Glomerular visceral epithelial cell (primary cell): ENCODE measurements around the gene WDR75.
"Not testable (repeated sequence)": the region's sequence is repeated elsewhere in the genome, so short reads cannot be mapped to it uniquely, and the experiment has no call there.

ENCODE experiments used
- DNase-seq: peaks from one replicate; pipeline ENCODE4 v3.0.0-alpha.2; 2016; ENCODE audit errors: extremely low spot score

Gene WDR75

DNA sequence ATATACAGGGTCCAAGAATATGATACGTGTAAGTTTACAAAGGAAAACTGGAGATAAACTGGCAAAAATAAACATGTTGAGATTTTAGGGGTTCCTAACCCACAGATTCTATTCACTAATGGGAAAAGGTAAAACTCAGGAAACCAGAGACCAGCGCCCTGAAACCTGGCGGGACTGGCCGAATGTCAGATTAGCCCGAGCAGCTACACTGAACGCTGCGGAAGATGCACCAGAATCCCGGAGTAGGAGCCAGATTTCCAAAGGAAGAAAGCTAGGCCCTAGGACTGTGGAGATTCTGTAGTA is 679 bp upstream of the WDR75 start:
- DNase-seq, result no peak

DNA sequence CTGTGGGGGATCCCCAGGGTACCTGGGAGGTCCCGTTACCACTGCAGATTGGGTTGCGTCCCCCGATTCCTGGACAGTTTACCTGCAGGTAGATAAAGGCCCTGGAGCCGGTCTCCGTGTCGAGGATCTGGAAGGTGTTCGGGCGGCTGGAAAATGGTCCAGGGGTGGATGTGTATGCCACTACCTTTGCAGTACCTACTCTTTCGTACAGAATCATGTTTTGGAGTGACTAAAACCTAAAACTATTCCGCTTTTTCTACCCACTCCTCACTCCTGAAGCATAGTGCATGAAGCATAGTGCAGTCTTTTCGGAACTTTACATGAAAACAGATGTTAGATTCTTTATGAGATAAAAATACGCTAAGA is 418 bp downstream of the WDR75 start:
- DNase-seq, result no peak

DNA sequence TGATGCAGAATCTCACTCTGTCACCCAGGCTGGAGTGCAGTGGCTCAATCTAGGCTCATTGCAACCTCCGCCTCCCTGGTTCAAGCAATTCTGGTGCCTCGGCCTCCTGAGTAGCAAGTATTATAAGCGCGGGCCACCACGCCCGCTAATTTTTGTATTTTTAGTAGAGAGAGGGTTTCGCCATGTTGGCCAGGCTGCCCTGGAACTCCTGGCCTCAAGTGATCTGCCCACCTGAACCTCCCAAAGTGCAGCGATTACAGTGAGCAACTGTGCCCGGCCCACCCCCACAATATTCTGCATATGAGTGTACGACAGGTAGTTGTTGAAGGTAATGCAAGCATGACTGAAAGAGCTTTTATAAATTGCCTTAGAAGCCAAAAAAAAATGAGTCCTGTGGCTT is 1.2 kb downstream of the WDR75 start:
- no peak for DNase-seq

DNA sequence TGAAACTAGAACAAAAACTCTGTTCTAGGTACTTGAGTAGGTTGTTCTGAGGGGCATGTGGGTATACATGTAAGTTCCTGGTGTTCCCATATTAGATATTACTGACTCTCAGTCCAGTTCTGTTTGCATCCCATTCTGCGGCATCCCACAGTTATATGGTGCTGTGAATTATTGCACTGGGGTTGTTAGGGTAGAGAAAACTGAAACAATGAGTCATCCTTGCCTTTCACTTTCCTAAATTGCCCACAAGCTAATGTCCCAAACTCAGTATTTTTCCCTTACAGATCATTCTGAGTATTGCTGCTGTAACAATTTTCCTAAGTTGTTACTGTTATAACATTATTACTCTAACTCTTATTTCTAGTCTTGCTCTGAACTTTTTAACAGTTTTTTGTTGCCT is 3.0 kb downstream of the WDR75 start:
- DNase-seq, result no peak

DNA sequence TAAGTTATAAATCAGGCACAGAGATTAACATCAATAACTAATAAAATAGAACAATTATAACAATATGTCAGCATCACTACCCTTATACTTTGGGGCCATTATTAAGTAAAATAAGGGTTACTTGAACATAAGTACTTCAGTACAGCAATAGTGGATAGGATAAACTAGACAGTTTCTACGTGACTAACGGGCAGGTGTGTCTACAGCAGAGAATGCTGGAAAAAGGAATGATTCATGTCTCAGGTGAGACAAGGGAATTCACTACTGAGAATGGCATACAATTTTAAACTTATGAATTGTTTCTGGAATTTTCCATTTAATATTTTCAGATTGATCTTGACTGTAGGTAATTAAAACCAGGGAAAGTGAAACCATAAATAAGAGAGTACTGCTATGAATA is 5.5 kb downstream of the WDR75 start:
- DNase-seq, result no peak

DNA sequence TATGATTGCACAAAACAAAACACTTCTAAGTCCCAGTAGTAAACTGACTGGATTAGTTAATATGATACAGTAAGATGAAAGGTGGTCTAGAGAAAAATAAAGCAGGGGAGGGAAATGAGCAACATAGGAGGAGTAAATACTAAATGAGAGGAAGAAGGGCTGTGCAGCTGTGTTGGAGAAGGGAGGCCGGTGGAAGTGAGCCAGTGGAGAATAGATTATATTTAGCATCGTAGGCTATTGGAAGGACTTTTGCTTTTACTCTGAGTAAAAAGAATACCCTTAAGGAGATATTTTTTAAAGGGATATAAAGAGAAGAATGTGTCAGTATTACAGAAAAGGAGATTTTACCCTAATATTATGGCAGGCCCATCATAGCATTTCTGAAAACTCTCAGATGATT is 12.7 kb downstream of the WDR75 start:
- no peak for DNase-seq

DNA sequence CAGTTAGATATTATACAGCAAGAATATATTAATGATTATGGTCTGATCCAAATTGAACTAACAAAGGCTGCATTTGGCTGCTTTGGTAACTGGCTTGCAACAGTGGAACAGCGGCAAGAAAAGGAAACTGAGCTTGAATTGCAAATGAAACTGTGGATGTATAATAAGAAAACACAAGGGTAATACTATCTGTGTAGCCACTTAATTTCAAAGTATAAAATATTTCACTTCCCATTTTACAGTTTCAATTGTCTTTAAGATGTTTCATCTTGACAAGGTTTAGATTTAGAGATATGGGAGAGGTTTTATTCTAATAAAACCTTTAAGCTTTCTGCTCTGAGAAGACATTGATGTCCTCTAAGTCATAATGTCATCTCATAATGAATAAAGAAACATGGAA is 23.8 kb downstream of the WDR75 start:
- DNase-seq, result no peak

DNA sequence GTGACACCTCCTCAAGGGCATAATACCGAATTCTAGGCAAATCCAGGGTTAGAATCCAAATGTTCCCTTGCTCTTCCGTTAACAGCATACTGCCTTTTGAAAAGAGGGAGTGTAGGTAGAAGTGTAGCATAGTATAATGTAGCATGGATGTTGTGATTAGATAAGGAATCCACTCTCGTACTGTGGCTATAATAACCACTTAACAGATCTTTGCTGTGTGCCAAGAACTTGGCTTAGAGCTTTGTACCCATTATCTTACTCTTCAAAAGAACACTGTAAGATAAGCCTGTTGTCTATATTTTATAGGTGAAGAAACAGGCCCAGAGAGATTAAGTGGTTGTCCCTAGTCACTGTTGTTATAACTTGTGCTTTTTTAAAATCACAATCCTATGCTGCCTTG is 24.2 kb downstream of the WDR75 start:
- DNase-seq, result no peak

DNA sequence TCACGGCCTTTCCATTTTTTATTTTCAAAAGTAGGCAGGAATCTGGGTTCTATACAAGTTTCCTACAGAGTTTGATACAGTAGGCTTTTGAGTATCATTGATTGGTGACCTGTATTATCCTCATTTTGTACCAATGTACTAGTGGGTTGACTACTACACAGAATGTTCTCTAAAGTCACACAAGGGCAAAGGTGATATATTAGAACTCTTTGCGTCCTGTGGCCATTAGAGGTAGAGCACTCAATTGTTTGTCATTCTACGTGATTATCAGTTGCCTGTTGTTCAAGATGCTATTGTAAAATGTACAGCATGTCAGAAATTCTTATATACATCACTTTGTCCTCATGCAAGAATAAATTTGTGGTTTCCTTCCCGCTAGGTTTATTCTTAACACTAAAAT is 24.8 kb downstream of the WDR75 start:
- no peak for DNase-seq

DNA sequence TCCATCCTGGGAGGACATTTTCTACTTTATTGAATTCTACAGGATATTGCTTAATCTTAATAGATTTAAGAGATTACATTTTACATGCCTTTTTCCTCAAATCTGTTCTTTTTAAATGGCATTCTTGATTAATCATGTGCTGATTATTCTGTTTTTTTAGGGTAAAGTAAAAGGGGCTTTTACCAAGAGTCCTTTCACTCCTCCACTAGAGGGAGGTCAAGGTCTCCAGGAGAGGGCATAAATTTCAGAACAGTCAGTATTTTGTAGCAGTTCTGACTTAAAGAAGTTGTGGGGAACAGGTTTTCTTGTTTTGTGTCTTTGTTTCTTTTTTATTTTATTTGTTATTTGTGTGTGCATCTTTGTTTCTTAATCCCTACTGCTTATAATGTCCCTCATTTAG is 25.4 kb downstream of the WDR75 start:
- peak; percentile 20 for DNase-seq

DNA sequence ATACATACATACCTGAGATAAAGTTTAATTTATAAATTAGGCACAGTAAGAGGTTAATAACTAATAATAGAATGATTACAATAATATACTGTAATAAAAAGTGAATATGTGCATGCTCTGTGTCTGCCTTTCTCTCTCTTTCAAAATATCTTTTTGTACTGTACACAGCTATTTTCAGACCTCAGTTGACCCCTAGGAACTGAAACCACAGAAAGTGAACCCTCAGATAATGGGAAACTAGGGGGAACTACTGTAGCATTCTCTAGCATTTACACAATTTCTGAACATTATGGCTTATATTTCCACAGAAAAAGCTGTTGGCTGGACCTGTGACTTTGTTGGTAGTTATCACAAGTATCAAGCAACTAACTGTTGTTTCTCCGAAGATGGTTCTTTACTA is 25.9 kb downstream of the WDR75 start:
- DNase-seq, result no peak

DNA sequence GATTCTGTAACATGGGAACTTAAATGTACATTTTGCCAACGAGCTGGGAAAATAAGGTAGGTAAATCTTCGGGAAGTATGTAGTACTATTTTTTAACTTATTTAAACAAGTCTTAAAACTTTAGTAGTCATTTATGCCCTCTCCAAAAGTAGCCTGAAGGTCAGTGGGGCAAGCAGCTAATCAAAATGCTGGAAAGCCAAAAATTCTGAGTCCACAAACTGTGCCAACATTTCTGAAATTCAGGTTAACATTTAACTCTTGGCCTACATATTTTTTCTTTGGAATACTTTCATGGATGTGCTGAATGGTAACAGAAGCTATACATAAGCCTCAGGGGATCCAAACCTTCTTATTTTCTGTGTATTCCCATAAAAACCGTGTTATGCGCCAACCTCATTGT is 26.3 kb downstream of the WDR75 start:
- no peak for DNase-seq

DNA sequence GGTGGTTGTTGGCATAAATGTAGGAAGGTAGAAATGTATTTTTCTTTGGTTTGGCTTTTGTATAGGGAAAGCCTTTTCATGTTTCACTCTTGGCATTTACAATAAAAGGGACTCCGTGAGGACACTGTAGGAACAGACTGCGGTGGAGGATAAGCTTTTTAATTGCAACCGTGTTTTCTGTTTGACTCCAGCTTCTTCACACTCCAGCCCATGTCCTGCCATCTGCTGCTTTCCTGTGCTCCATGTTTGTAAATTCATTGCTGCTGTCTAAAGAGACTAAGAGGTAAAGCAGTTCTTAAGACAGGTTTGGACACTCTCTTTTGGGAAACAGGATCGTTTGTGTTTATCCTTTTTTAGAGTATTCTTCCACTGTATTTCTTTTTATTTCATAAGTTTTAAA is 33.3 kb downstream of the WDR75 start:
- no peak for DNase-seq

DNA sequence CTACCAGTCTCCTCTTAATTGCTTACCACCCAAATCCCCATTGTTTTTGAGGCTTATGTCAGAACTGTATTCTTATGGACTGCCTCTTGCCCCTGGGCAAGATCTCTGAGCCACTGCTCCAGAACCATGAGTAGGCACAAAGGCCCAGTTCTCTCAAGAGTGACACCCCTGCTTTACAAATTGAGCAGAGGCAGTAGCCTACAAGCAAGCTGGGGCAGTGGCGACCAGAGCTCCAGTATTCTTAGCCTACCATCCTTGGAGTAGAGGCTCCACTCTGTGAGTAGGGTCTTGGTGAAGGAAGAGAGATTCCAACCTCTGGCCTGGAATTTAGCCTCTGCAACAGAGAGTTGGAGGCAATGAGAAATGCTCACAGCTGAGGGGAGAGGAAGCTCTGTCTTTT is 36.5 kb downstream of the WDR75 start:
- no peak for DNase-seq

DNA sequence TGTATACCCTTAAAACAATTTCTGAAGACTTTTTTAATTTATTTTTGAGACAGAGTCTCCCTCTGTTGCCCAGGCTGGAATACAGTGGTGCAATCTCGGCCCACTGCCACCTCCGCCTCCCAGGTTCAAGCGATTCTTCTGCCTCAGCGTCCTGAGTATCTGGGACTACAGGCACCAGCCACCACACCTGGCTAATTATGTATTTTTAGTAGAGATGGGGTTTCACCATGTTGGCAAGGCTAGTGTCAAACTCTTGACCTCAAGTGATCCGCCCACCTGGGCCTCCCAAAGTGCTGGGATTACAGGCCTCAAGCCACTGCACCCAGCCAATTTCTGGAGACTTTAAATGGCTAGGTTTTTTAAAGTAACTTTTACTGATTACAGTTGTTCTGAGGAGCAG is 37.0 kb downstream of the WDR75 start:
- not testable (repeated sequence) for DNase-seq

DNA sequence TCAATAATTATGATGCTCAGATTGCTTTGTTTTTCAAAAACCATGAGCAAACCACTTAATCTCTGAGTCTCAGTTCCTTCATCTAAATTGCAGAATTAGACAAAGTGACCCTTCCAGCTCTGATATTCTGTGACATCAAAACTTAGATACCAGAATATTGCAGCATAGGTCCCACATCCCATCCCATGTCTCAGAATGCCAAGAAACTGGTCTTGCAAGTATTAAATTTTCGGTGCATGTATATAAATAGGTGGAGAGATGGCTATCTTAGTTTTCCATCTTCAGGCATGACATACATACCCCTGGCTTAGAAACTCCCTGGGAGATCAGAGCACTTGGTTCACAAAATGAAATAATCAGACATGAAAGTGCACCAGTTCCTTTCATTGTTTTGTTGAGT is 39.8 kb downstream of the WDR75 start:
- DNase-seq, result no peak

DNA sequence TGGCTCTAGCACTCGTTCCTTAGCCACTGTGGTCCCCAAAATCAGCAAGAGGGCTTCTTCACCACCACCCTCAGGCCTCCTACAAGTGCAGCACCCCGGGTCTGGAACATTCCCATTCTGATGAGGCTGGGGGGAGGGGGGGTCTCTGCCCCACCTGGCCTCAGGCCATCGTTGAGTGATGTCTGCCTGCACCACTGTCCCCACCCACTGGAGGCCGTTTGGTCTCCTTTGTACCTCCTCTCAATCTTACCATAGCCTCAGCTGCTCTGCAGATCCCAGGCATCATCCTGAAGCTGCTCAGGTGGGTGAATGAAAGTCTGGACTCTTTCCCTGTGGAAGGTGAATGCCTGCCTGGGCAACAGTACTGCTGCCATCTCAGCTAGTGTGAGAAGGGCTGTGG is 42.3 kb downstream of the WDR75 start:
- no peak for DNase-seq

DNA sequence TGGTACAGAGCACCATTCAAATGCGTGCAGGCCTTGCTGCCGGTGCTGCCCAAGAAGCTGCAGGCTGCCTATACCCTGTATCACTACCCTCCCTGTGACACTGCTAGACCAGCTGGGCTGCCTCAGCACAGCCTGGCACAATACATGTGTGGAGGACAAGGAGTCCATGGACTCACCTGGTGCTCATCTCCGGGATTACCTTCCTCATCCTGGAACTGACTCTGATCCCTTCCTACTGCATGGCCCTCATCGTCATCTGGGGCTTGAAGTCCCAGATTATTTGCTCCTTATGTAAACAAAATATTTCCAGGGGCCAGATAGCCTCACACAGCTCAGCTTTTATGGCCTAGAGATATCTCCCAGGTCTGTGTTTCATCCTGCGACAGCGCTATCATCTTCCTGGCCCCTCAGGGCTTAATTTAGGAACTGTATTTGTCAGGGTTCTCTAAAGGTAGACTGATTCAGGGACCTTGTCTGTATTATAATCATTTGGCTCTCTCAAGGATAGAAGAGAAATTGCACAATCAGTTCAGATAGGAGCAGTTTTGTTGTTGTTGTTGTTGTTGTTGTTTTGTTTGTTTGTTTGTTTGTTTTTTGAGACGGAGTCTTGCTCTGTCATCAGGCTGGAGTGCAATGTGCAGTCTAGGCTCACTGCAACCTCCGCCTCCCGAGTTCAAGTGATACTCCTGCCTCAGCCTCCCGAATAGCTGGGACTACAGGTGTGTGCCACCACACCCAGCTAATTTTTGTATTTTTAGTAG is 42.9 kb downstream of the WDR75 start:
- DNase-seq, result no peak

DNA sequence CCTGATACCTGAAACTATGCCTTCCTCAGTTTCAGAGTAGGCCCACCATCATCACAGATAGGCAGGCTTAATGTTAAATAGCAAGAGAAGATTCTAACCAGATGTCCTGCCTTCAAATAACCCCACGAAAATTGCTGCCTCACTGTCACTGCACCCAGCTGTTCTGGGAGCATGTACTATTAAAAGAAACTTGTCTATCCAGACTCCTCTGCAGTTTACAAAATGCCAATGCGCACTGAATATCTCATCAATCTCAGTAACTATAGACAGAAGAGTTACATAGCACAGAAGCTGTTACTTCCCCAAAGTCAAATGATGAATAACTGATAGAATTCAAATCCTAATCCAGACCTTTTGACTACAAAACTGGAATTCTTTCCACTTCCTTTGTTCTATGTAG is 43.9 kb downstream of the WDR75 start:
- no peak for DNase-seq

DNA sequence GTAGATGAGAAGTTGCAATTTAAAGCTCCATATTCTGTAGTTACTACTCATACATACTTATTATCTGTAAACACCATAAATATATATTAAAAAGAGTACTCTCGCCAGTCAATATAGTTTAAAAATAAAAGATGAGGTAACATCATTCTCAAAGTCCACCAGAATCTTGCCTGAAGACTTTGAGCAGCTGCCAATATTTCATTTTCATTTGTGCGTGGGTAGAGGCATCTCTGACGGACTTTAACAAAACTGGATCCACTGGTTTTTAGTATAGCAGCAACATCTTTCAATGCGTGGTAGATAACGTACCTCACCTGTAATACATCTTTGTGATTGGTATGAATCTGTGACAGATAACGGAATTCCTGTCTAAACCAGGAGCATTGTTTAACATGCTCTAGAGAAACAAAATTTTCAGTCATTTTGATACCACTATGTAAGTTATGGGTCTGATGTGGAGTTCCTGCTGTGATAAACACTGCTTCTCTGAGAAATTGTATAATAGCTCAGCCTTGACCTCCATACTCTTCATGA is 45.0 kb downstream of the WDR75 start:
- no peak for DNase-seq

DNA sequence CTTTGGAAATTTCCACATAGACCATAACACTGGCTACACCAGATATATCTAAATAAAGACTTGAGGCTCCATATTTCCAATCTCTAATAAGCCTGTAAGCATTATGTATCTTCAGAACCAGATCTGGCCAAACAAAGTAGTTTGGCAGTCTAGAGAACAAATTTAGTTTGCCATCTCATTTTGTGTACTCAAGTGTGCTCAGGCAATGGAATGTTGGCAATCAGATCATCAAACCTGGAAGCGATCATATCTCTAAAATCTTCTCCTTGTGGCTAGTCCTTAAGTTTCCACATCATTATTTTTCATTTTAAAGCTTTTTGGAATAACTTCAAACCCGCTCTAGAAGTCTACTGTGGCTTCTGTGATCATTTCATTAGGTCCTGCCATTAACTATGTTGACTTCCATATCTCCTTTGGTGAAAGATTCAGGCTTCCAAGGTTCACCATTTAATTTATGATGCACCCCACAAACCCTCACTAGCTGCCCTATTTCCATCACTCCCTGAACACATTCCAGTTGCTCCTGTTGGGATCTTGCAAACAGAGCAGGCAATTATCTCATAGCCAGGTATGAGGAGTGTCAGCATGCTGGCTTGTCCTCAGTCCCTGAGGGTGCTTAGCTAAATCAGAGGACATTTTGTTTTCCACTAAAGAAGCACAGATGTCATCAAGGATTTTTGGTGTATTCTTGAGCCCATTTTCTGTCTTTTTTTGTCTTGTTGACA is 46.2 kb downstream of the WDR75 start:
- no peak for DNase-seq

DNA sequence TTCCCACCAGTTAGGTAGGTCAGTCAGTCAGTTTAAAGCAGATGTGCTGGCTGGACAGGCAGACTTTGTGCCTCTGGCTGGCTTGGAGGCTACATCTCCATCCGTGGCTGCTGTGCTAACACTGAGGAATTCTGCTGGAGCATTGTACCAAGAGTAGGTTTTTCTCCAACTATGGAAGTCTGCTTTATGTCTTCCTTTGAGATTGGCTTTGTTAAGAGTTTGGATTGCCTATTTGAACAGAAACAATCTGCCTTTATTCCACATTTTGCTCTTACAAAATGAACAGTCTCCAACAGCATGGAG is 46.7 kb downstream of the WDR75 start:
- DNase-seq, result no peak

DNA sequence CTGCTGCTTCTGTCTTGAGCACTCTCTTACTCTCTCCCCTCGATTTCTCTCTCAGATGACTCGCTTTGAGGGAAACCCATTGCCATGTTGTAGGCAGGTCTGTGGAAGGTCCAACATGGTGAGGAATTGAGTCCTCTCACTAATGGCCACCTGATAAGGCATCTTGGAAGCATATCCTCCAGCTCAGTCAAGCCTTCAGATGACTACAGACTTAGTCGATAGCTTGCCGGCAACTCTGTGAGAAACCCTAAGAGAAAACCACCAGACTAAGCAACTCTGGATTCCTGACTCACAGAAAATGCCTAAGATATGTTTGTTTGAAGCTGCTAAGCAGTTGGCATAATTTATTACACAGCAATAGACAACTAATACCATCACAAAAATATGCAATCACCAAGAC is 51.2 kb downstream of the WDR75 start:
- peak; percentile 7 for DNase-seq

DNA sequence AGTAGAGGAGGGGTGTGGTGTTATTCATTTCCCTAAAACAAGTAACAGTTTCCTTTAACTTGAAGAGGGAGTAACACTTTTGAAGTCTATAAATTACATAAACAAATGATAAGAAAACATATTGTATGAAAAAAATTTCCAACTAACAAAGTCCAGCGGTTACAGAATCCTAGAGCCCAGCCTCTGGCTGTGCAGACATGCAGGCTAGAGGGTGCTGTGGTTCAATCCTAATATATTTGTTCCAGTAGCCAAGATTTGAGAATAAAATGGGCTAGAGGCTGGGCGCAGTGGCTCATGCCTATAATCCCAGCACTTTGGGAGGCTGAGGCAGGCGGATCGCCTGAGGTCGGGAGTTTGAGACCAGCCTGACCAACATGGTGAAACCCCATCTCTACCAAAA is 56.9 kb downstream of the WDR75 start:
- no peak for DNase-seq
